Activated T-helper 1 cell treated with anti-CD3 and anti-CD28 coated beads, Interleukin-2, amount 50 U/mL, for 16 hours (primary cell): ENCODE results near the gene USP5.

ENCODE experiments used
- DNase-seq, 2 donors: peaks; one replicate each; pipeline ENCODE4 v3.0.0-alpha.2; 2020; ENCODE audit warnings: low read depth in 1 of 2, low spot score in 1 of 2

The USP5 gene

DNA sequence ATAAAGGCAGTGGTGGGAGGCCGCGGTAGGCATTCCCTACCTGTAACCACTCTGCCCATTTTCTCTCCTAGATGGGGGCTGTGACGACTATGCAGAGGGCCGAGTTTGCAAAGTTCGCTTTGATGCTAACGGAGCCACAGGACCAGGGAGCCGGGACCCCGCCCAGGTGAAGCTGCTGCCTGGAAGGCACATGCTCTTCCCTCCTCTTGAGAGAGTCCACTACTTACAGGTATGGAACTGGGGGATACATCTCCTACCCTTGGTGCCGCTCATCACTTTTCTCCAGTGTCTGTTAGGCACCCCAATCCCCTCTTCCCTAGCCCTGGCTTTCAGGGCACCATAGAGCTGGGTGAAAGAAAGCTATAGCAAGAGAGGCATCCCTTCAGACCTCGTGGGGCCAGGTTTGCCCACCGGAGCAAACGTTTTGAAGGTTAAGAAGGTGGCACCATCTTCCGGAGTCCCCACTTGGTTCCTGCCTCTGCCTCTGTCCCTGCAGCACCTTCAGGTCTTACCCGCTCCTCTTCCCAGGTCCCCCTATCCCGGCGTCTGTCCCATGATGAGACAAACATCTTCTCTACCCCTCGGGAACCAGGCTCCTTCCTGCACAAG is 25.7 kb upstream of the USP5 start:
- no peak for DNase-seq

GRCh38 chr12:6826734-6827436 is 25.1 kb upstream of the USP5 start:
- no peak for DNase-seq

GRCh38 chr12:6827437-6827911 is 24.5 kb upstream of the USP5 start:
- DNase-seq: no peak

DNA sequence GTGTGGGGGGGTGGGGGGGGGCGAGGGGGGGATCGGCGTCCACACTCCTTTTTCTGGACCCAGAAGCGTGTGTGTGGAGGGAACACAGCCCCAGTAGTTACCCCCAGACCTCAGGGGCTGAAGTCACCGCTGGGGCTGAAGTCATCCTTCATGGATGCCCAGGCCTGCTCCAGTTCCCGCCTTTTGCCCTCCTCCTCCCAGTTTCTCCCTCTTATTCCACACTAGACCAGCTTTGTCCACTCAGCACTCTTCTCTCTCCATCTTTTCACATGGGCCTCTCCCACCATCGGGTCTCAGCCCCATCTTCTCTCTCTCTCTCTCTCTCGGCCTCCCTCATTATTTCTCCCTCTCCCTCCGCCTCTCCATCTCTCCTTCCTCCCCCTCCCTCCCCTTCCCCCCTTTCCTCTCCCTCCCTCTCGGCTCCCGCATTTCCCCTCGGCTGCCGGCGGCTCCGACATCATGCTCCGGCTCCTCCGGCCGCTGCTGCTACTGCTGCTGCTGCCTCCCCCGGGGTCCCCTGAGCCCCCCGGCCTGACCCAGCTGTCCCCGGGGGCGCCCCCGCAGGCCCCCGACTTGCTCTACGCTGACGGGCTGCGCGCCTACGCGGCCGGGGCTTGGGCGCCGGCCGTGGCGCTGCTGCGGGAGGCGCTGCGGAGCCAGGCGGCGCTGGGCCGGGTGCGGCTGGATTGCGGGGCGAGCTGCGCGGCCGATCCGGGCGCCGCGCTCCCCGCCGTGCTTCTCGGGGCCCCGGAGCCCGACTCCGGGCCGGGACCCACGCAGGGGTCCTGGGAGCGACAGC is 23.8 kb upstream of the USP5 start, which contains the start of gene P3H3:
P3H3 (plus strand) TSS at position 426 of the 799 bp plus-strand sequence; CDS start at position 460, 34 bp downstream.
- DNase-seq: no peak

GRCh38 chr12:6828781-6829535 is 23.0 kb upstream of the USP5 start:
- no peak for DNase-seq

DNA sequence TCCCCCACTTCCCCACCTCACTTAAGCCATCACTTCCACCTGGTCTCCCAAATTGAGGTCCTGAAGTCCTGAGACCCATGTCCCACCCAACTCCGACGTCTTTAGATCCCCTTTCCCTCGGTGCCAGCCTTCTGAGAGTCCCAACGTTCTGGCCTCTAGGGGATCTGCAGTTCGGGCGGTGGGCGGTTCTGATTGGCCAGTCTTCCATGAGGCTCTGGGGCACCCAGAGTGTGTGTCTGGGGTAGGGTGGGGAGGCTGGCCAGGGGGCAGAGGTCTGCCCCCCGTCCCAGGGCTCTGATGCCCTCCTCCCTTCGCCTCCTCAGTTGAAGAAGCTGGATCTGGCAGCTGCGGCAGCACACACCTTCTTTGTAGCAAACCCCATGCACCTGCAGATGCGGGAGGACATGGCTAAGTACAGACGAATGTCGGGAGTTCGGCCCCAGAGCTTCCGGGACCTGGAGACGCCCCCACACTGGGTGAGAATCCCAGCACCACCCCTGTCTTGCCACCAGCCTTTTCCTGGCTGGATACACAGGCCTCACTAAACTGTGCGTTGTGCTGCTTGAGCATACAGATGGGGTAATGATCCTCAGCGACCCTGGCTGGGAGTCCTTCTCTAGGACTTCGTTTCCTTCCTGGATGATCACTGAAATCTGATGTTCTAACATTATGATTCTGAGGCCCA is 22.3 kb upstream of the USP5 start:
- no peak for DNase-seq

DNA sequence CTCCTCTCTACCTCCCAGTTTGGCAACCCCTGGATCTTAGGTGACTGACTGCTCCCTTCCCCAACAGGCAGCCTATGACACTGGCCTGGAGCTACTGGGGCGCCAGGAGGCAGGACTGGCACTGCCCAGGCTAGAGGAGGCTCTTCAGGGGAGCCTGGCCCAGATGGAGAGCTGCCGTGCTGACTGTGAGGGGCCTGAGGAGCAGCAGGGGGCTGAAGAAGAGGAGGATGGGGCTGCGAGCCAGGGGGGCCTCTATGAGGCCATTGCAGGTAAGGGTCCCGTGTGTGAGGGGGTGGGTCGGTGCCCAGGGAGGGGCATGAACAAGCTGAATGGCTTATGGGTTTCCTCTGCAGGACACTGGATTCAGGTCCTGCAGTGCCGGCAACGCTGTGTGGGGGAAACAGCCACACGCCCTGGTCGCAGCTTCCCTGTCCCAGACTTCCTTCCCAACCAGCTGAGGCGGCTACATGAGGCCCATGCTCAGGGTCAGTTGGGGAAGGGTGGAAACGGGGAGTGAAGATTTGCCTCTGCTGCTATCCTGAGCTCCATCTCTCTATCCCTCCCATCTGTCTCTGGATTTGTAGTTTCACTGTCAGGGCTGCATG is 21.6 kb upstream of the USP5 start:
- no peak for DNase-seq

DNA sequence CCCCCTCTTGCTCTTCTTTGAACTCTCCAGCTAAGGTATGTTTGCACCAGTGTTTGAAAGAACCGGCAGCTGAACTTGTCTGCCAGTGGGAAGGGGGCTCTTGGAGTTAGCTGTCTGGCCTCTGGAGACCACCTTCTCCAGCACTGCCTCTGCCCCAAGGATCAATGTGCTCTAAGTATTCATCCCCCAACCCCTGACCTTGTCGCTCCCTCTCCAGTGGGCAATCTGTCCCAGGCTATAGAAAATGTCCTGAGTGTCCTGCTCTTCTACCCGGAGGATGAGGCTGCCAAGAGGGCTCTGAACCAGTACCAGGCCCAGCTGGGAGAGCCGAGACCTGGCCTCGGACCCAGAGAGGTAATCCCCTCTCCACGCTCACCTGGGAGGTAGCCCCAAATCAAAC is 21.0 kb upstream of the USP5 start:
- no peak for DNase-seq

DNA sequence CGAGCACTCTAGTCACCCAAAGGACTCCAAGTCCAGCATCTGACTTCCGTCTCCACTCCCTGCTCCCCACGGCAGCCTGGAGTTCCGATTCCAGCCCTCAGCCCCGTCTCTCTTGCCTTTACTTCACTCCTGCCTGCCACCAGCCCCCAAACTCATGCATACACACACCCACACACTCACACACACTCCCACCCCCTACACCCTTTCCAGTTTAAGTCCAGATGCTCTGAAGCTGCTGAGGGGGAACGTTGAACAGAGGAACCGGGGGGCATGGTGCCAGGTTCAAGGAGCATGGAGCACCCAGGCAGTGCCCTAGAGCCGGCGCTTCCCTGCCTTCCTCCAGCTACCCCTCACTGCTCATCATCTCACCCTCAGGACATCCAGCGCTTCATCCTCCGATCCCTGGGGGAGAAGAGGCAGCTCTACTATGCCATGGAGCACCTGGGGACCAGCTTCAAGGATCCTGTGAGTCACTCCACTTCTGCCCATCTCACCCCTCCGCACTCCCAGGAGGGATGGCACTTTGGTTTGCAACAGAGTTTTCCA is 20.4 kb upstream of the USP5 start:
- DNase-seq: no peak

DNA sequence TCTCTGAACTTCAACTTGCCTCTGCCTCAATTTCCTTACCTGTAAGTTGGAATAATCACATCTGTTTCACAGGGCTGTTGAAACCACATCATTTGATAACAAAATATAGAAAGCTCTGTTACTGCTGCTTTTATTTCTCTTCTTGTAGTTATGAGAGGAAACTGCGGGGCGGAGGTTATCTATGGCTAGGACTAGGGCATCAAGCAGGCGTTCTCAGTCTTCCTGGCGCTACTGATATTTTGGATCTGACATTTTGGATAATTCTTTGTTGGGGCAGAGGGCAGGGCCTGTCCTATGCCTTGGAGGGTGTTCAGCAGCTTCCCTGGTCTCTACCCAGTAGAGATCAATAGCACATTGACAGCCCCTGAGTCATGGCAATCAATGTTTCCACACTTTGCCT is 19.8 kb upstream of the USP5 start:
- no peak for DNase-seq

- no peak for DNase-seq
These were observed 18.6 kb upstream of the USP5 start for GRCh38 chr12:6833189-6833890.

- DNase-seq: no peak
These were observed 17.7 kb upstream of the USP5 start for GRCh38 chr12:6834254-6834653.

DNA sequence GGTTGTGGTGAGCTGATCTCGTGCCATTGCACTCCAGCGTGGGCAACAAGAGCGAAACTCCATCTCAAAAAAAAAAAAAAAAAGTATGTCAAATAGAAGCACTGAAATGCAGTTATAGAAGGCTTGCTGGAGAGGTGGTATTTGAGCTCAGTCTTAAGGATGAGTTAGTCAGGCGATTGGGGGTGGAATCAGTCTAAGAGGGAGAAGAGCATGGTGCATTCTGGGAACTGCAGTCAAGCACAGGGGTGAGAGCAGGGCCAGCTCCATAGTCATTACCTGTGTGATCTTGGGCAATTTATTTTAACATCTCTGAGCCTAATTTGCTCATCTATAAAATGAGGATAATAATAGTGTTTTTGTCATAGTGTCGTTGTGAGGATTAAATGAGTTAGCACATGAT is 17.1 kb upstream of the USP5 start:
- DNase-seq: no peak

- DNase-seq: no peak
These were observed 15.1 kb upstream of the USP5 start for GRCh38 chr12:6836851-6837250.

DNA sequence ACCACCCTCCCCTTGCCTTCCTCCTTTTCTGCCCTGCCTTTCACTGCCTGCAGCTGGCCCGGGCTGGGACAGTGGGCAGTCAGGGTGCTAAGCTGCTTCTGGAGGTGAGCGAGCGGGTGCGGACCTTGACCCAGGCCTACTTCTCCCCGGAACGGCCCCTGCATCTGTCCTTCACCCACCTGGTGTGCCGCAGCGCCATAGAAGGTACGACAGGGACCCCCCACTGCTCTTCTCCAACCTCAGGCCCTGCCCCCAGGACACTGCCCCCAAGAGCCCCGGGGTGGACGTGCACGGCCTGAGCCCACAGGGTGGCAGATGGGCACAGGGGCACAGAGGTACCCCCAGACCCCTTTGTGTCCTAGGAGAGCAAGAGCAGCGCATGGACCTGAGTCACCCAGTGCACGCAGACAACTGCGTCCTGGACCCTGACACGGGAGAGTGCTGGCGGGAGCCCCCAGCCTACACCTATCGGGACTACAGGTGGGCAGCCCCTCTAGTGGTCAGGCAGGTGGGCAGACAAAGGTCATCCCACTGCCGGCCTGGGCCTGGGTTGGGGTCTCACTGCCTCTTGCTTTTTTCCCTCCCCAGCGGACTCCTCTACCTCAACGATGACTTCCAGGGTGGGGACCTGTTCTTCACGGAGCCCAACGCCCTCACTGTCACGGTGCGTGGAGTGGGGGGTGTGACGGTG is 14.4 kb upstream of the USP5 start:
- no peak for DNase-seq

- no peak for DNase-seq
These were observed 13.1 kb upstream of the USP5 start for GRCh38 chr12:6838854-6839253.

- no peak for DNase-seq
These were observed 12.3 kb upstream of the USP5 start for GRCh38 chr12:6839482-6840201.

- no peak for DNase-seq
These were observed 11.6 kb upstream of the USP5 start for GRCh38 chr12:6840330-6840729.
